Measurements from ENCODE around the gene PRDM7. TPM values are rescaled to one million over a fixed set of nuclear protein-coding genes. Genes with fewer than 3 reads are reported as not detected.

Gene PRDM7
- total and polyA plus RNA-seq, 9 of the 15 experiments (the other 6 are each of a cell fraction or from before 2014, with no cell fraction given), result not detected

- TF ChIP-seq BRD9 (IDR thresholded peaks at IDR 0.05; ENCODE audit: low read depth, partially characterized antibody), result no peak
- TF ChIP-seq SP1 (CRISPR knock-in tag; IDR thresholded peaks at IDR 0.05), result no peak
Measured at GRCh38 chr16:90032674-90033331, 44.3 kb downstream of the PRDM7 start (continued).

- intact Hi-C loops (cut with micrococcal nuclease) (no loop called here), in situ Hi-C loops (cut with MboI) (no loop called here)
- ATAC-seq (no peak), DNase-seq (ENCODE audit: extremely low read depth in 1 of 4, low spot score in 3 of 4) (peak in 1 of 4 experiments; percentile 35), FAIRE-seq (peak; percentile 11)
- Histone ChIP-seq H3K4me2 (ENCODE audit: insufficient read depth, low read length) (no peak overlapping the region), H2AFZ (ENCODE audit: low read depth, low read length) (no peak overlapping the region), H3K4me3 (no peak overlapping the region), H3K79me2 (ENCODE audit: control insufficient read depth, insufficient read depth, low read length) (no peaks in the 10 kb centered on the region), H3K9me1 (ENCODE audit: control insufficient read depth, insufficient read depth, low read length) (peaks cover 5% of the 10 kb centered on the region), H3K27me3 (ENCODE audit: control insufficient read depth in 2 of 2, insufficient read depth in 2 of 2, low read length in 2 of 2) (no peaks in the 10 kb centered on the region; a peak in 1 of 5 replicates), H3K9ac (ENCODE audit: insufficient read depth in 1 of 2, low read depth in 2 of 2, low read length in 2 of 2) (no peak overlapping the region), H3K36me3 (ENCODE audit: control insufficient read depth, insufficient read depth, low read length) (peaks cover 63% of the 10 kb centered on the region; the same call in 2 of the 3 replicates), H3K9me3 (replicated peaks; ENCODE audit: control insufficient read depth, insufficient read depth, low read depth, low read length) (no peaks in the 10 kb centered on the region), H3K27ac (ENCODE audit: extremely low read depth, low read depth, low read length) (no peak overlapping the region; the same call in 2 of the 3 replicates), H3K4me1 (replicated peaks in 1 of 2; ENCODE audit: control insufficient read depth in 2 of 2, insufficient read depth in 2 of 2, low read length in 2 of 2) (peaks cover 0 to 3% of the 10 kb centered on the region in 2 experiments; a peak in 1 of 5 replicates), H4K20me1 (replicated peaks; ENCODE audit: control insufficient read depth, insufficient read depth, low read length) (peaks cover 12% of the 10 kb centered on the region)
- ChIA-PET CTCF (ENCODE audit: low intra/inter-chr PET ratio) (interaction anchor here (0.6 kb wide), 1 partner anchor 458 kb away, joined by 3 read pairs; no protein-coding TSS in a partner anchor), POLR2A (interaction anchor here (0.6 to 1.3 kb wide), 2 partner anchors 9 to 60 kb away, joined by 3 read pairs; no protein-coding TSS in a partner anchor)
- WGBS (ENCODE audit: insufficient coverage, low coverage, missing lambda C conversion rate), result 84% methylated on average over 8 of the region's 9 CpGs
- no TSS peak for BruUV-seq (replicated peaks)
- no peak for TF ChIP-seq EP300 (IDR thresholded peaks at IDR 0.05; ENCODE audit: low read length)
- peak; percentile 51; the same call in 1 of the 2 replicates for TF ChIP-seq GATAD2A (IDR thresholded peaks at IDR 0.05)
- 0 out of 2 replicates have a peak, but pooled peaks have one; percentile 46 for TF ChIP-seq ZNF224 (CRISPR knock-in tag; IDR thresholded peaks at IDR 0.05)
- TF ChIP-seq BRD9 (IDR thresholded peaks at IDR 0.05; ENCODE audit: low read depth, partially characterized antibody), result no peak
- no peak for TF ChIP-seq FOXK1 (CRISPR knock-in tag; IDR thresholded peaks at IDR 0.05; ENCODE audit: borderline replicate concordance)
- TF ChIP-seq CTBP1 (IDR thresholded peaks at IDR 0.05; ENCODE audit: borderline replicate concordance), result peak; percentile 97
- TF ChIP-seq EGR1 (conservative IDR thresholded peaks at IDR 0.05), result no peak
- TF ChIP-seq ZC3H4 (CRISPR knock-in tag; IDR thresholded peaks at IDR 0.05; ENCODE audit: borderline replicate concordance), result peak; percentile 70; the same call in 1 of the 2 replicates
- no peak for TF ChIP-seq TAF15 (IDR thresholded peaks at IDR 0.05; ENCODE audit: low read depth, low read length)
- peak; percentile 96 for TF ChIP-seq CBFB (CRISPR knock-in tag; IDR thresholded peaks at IDR 0.05)
- TF ChIP-seq DIDO1 (tag; IDR thresholded peaks at IDR 0.05; ENCODE audit: low read depth), result no peak
- no peak for TF ChIP-seq HINFP (tag; conservative IDR thresholded peaks at IDR 0.05; ENCODE audit: low read depth)
- TF ChIP-seq ZNF79 (CRISPR knock-in tag; IDR thresholded peaks at IDR 0.05; ENCODE audit: low read depth), result no peak
- TF ChIP-seq BRCA1 (IDR thresholded peaks at IDR 0.05), result no peak
- peak; percentile 93; the same call in 1 of the 2 replicates for TF ChIP-seq BRCA1 (CRISPR knock-in tag; IDR thresholded peaks at IDR 0.05)
- no peak for TF ChIP-seq MCM5 (IDR thresholded peaks at IDR 0.05; ENCODE audit: low read depth)
- no peak for TF ChIP-seq KLF16 (IDR thresholded peaks at IDR 0.05)
- TF ChIP-seq TEAD2 (tag; IDR thresholded peaks at IDR 0.05), result 0 out of 2 replicates have a peak, but pooled peaks have one; percentile 9
- TF ChIP-seq KDM4B (IDR thresholded peaks at IDR 0.05; ENCODE audit: borderline replicate concordance in 2 of 2, low read depth in 1 of 2), result no peak
Measured at GRCh38 chr16:90031931-90032673, 45.0 kb downstream of the PRDM7 start.

Measured in K562 (cell line).